Measurements from ENCODE around the gene GNS. TPM values are rescaled to one million over a fixed set of nuclear protein-coding genes. Genes with fewer than 3 reads are reported as not detected.

Gene GNS
- polyA plus RNA-seq, 1 donor from 2014 or later, result 39.0 TPM

DNA sequence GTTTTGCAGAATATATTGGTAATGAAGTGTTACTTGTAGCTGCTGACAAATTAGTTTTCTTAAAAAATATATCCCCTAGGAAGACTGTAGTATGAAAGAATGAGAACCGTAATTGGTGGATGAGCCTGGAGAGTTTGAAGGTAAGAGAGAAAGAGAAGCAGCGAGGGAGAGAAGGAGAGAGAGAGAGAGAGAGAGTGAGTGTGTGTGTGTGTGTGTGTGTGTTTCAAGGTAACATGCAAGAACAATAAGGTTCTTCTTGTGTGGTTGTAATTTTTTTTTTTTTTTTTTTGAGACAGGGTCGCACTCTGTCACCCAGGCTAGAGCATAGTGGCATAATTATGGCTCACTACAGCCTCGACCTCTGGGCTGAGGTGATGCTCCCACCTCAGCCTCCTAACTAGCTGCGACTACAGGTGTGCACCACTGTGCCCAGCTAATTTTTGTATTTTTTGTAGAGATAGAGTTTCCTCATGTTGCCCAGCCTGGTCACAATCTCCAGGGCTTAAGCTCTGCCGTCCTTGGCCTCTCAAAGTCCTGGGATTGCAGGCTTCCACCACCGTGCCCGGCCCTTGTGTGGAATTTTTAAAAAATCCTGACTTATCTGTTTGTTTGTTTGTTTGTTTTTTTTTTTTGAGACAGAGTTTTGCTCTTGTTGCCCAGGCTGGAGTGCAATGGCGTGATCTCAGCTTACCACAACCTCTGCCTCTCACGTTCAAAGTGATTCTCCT, 75.2 kb downstream of the GNS start:
- no peak overlapping the region for H2AFZ ChIP-seq (ENCODE audit: low read depth, low read length)
- no peaks in the 10 kb centered on the region for H3K9me2 ChIP-seq (ENCODE audit: insufficient read depth, low read length)
- H3K9me3 ChIP-seq (ENCODE audit: low read length), result no peaks in the 10 kb centered on the region
- no peak overlapping the region for H3K9ac ChIP-seq (ENCODE audit: low read length)
- no peak overlapping the region for H3K4me3 ChIP-seq (ENCODE audit: low read length)
- TF ChIP-seq TAF1 (IDR thresholded peaks at IDR 0.05; ENCODE audit: low read depth), result no peak
- TF ChIP-seq EZH2 (IDR thresholded peaks at IDR 0.05; ENCODE audit: borderline replicate concordance, insufficient read depth, low read length, poor library complexity, severe bottlenecking), result no peak
- TF ChIP-seq POLR2AphosphoS5 (IDR thresholded peaks at IDR 0.05), result no peak
- no peak for TF ChIP-seq MXI1 (conservative IDR thresholded peaks at IDR 0.05; ENCODE audit: poor library complexity, severe bottlenecking)
- no peak for TF ChIP-seq EP300 (conservative IDR thresholded peaks at IDR 0.05; ENCODE audit: poor library complexity, severe bottlenecking)
- no peak for TF ChIP-seq CTCF (IDR thresholded peaks at IDR 0.05; ENCODE audit: poor library complexity, severe bottlenecking)
- TF ChIP-seq SMC3 (conservative IDR thresholded peaks at IDR 0.05; ENCODE audit: poor library complexity), result no peak
- TF ChIP-seq, protein P1, sequence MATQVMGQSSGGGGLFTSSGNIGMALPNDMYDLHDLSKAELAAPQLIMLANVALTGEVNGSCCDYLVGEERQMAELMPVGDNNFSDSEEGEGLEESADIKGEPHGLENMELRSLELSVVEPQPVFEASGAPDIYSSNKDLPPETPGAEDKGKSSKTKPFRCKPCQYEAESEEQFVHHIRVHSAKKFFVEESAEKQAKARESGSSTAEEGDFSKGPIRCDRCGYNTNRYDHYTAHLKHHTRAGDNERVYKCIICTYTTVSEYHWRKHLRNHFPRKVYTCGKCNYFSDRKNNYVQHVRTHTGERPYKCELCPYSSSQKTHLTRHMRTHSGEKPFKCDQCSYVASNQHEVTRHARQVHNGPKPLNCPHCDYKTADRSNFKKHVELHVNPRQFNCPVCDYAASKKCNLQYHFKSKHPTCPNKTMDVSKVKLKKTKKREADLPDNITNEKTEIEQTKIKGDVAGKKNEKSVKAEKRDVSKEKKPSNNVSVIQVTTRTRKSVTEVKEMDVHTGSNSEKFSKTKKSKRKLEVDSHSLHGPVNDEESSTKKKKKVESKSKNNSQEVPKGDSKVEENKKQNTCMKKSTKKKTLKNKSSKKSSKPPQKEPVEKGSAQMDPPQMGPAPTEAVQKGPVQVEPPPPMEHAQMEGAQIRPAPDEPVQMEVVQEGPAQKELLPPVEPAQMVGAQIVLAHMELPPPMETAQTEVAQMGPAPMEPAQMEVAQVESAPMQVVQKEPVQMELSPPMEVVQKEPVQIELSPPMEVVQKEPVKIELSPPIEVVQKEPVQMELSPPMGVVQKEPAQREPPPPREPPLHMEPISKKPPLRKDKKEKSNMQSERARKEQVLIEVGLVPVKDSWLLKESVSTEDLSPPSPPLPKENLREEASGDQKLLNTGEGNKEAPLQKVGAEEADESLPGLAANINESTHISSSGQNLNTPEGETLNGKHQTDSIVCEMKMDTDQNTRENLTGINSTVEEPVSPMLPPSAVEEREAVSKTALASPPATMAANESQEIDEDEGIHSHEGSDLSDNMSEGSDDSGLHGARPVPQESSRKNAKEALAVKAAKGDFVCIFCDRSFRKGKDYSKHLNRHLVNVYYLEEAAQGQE (IDR thresholded peaks at IDR 0.05; ENCODE audit: borderline replicate concordance), result no peak
- no peak for TF ChIP-seq RAD21 (conservative IDR thresholded peaks at IDR 0.05)
- H3K79me2 ChIP-seq (replicated peaks; ENCODE audit: insufficient read depth, low read length), result no peaks in the 10 kb centered on the region
- no peak overlapping the region for H3K4me2 ChIP-seq (ENCODE audit: low read length)
- no peak overlapping the region for H3K27ac ChIP-seq (ENCODE audit: low read length)
- H3F3A ChIP-seq (ENCODE audit: insufficient read depth, low read length, poor library complexity, severe bottlenecking), result no peaks in the 10 kb centered on the region
- no peaks in the 10 kb centered on the region for H3K36me3 ChIP-seq (ENCODE audit: insufficient read depth, low read length)
- H3K27me3 ChIP-seq (ENCODE audit: insufficient read depth, low read depth, low read length), result no peaks in the 10 kb centered on the region
- no peaks in the 10 kb centered on the region for H4K20me1 ChIP-seq (ENCODE audit: insufficient read depth)

GRCh38 chr12:64682572-64683277, 76.5 kb downstream of the GNS start:
- H4K20me1 ChIP-seq (ENCODE audit: insufficient read depth), result no peaks in the 10 kb centered on the region
- H3F3A ChIP-seq (ENCODE audit: insufficient read depth, low read length, poor library complexity, severe bottlenecking), result no peaks in the 10 kb centered on the region
- no peak for TF ChIP-seq RAD21 (conservative IDR thresholded peaks at IDR 0.05)
- H3K4me3 ChIP-seq (ENCODE audit: low read length), result no peak overlapping the region
- no peak overlapping the region for H3K27ac ChIP-seq (ENCODE audit: low read length)
- no peaks in the 10 kb centered on the region for H3K79me2 ChIP-seq (replicated peaks; ENCODE audit: insufficient read depth, low read length)
- H3K27me3 ChIP-seq (ENCODE audit: insufficient read depth, low read depth, low read length), result no peaks in the 10 kb centered on the region
- H3K9ac ChIP-seq (ENCODE audit: low read length), result no peak overlapping the region
- H3K9me3 ChIP-seq (ENCODE audit: low read length), result no peaks in the 10 kb centered on the region
- no peaks in the 10 kb centered on the region for H3K9me2 ChIP-seq (ENCODE audit: insufficient read depth, low read length)
- no peak overlapping the region for H2AFZ ChIP-seq (ENCODE audit: low read depth, low read length)
- no peaks in the 10 kb centered on the region for H3K36me3 ChIP-seq (ENCODE audit: insufficient read depth, low read length)
- H3K4me2 ChIP-seq (ENCODE audit: low read length), result no peak overlapping the region
